K562 (cell line): ENCODE data around the gene PPM1N.

Source experiments
- ADNP ChIP-seq: fragments of 200-800 bp; sonication (Bioruptor generic); IDR thresholded peaks from 2 replicates; pipeline ENCODE4 v1.6.1; 2016; ENCODE audit warnings: missing genetic modification characterization, missing compliant biosample characterization
- ELF4 ChIP-seq: fragments of 450-650 bp; formaldehyde crosslinking; IDR thresholded peaks from 2 replicates; pipeline ENCODE4 v1.4.0; 2022; ENCODE audit warnings: missing genetic modification characterization
- PML ChIP-seq: IDR thresholded peaks from 2 replicates; pipeline ENCODE4 v1.6.1; 2012; ENCODE audit warnings: low read length, inconsistent platforms
- UBTF ChIP-seq, 2 experiments: IDR thresholded peaks; 2 replicates each; pipeline ENCODE4 v1.6.1; 2012; ENCODE audit warnings: improper control_type of control experiment in 2 of 2, low read depth in 2 of 2, low read length in 2 of 2, borderline replicate concordance in 1 of 2
- ZFP36 ChIP-seq: fragments of 150-350 bp; IDR thresholded peaks from 2 replicates; pipeline ENCODE4 v1.6.1; 2018; ENCODE audit warnings: low read length, low read depth; ENCODE audit not compliant: partially characterized antibody

GRCh38 chr19:45518469-45518826 is 20.2 kb downstream of the PPM1N start:
- TF ChIP-seq UBTF (IDR thresholded peaks at IDR 0.05; ENCODE audit: borderline replicate concordance in 1 of 2, low read depth in 2 of 2, low read length in 2 of 2) (no peak), ADNP (tag) (no peak), ELF4 (CRISPR knock-in tag) (no peak), PML (no peak), ZFP36 (no peak)
